HEK293T (cell line): ENCODE results near the gene MYMX.

ENCODE experiments used
- BHLHE40 ChIP-seq: fragments of 450-650 bp; IDR thresholded peaks from 2 replicates; pipeline ENCODE4 v1.6.1; 2016; ENCODE audit warnings: mild to moderate bottlenecking, moderate library complexity, borderline replicate concordance
- FOXK2 ChIP-seq: fragments of 450-650 bp; IDR thresholded peaks from 2 replicates; pipeline ENCODE4 v1.6.1; 2016; ENCODE audit warnings: mild to moderate bottlenecking
- TARDBP ChIP-seq: fragments of 450-650 bp; IDR thresholded peaks from 2 replicates; pipeline ENCODE4 v1.6.1; 2016
- TF ChIP-seq, protein P1 (sequence below): fragments of 450-650 bp; IDR thresholded peaks from 2 replicates; pipeline ENCODE4 v1.6.1; 2016

DNA sequence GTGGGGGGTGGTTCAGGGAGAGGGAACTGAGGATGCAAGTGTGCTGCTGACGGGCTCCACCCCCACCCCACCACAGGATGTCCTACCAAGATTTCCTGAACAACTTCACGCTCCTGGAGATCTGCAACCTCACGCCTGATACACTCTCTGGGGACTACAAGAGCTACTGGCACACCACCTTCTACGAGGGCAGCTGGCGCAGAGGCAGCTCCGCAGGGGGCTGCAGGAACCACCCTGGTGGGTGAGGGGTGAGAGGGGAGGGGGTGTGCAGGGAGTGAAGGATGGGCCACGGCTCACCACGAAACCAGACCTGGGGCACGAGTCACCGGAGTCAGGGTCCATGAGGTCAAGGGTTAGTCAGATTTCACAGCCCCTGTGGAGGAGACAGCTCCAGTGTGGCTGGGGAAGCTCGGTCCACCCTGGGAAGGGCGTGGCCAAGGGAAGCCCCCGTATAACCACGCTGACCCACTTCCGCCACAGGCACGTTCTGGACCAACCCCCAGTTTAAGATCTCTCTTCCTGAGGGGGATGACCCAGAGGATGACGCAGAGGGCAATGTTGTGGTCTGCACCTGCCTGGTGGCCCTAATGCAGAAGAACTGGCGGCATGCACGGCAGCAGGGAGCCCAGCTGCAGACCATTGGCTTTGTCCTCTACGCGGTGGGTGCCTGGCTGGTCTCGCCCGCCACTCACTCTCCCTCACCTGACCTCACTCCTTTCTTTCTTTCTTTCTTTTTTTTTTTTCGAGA is 39.8 kb upstream of the MYMX start:
- no peak for TF ChIP-seq BHLHE40
- TF ChIP-seq TARDBP: no peak
- TF ChIP-seq FOXK2: no peak
- TF ChIP-seq, protein P1, sequence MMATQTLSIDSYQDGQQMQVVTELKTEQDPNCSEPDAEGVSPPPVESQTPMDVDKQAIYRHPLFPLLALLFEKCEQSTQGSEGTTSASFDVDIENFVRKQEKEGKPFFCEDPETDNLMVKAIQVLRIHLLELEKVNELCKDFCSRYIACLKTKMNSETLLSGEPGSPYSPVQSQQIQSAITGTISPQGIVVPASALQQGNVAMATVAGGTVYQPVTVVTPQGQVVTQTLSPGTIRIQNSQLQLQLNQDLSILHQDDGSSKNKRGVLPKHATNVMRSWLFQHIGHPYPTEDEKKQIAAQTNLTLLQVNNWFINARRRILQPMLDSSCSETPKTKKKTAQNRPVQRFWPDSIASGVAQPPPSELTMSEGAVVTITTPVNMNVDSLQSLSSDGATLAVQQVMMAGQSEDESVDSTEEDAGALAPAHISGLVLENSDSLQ: no peak
